Epithelial cell of esophagus (primary cell): ENCODE measurements around the gene CASP1.

Experiments
- DNase-seq: peaks from one replicate; pipeline ENCODE4 v3.0.0; 2010; ENCODE audit warnings: low read depth
- H3K4me3 ChIP-seq: 2 replicates; pipeline ENCODE4 v1.5.1; 2011; ENCODE audit warnings: mild to moderate bottlenecking, low read length, control low read depth
- TF ChIP-seq, protein P1 (sequence below): IDR thresholded peaks from 2 replicates; pipeline ENCODE4 v1.5.1; 2011; ENCODE audit warnings: low read depth, mild to moderate bottlenecking, low read length, control low read depth, inconsistent platforms; ENCODE audit not compliant: insufficient read depth; ENCODE audit errors: missing control alignments

Gene CASP1

DNA sequence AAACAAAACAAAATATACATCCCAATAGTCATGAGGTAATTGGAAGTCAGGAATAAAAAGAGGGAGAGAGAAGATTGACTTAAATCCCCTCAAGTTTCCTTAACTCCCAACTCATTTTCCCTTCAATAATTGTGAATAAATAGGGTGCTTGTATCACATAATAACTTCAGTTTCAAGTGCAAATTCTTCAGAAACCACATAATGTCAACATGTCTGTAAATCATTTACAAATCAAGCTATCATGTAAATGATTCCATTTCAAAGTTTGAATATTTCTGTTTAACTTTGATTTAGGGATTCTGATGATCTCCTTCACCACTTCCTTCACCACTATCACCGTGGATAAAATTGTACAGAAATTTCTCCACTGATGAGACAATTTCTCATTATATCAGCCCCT is 35.2 kb downstream of the CASP1 start:
- no peak overlapping the region for H3K4me3 ChIP-seq
- DNase-seq: no peak
- TF ChIP-seq, protein P1, sequence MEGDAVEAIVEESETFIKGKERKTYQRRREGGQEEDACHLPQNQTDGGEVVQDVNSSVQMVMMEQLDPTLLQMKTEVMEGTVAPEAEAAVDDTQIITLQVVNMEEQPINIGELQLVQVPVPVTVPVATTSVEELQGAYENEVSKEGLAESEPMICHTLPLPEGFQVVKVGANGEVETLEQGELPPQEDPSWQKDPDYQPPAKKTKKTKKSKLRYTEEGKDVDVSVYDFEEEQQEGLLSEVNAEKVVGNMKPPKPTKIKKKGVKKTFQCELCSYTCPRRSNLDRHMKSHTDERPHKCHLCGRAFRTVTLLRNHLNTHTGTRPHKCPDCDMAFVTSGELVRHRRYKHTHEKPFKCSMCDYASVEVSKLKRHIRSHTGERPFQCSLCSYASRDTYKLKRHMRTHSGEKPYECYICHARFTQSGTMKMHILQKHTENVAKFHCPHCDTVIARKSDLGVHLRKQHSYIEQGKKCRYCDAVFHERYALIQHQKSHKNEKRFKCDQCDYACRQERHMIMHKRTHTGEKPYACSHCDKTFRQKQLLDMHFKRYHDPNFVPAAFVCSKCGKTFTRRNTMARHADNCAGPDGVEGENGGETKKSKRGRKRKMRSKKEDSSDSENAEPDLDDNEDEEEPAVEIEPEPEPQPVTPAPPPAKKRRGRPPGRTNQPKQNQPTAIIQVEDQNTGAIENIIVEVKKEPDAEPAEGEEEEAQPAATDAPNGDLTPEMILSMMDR: no peak

DNA sequence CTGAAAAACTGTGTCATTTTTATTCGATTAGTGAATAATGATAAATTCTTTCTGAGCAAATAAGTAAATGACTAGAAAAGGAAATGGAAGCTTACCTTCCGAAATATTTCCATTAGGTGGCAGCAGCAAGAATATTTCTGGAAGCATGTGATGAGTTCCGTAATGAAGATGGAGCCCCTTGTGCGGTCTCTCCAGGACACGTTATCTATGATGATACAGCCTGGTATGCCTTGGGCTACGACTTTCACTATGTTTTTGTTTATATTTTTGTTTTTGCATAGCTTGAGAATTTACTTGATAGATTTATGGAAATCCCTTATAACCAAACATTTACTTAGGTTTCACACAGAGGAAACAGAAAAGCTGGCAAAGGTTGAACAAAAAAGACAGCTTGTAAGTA is 37.7 kb downstream of the CASP1 start:
- H3K4me3 ChIP-seq: no peak overlapping the region
- peak; percentile 3 for DNase-seq
- TF ChIP-seq, protein P1: no peak

DNA sequence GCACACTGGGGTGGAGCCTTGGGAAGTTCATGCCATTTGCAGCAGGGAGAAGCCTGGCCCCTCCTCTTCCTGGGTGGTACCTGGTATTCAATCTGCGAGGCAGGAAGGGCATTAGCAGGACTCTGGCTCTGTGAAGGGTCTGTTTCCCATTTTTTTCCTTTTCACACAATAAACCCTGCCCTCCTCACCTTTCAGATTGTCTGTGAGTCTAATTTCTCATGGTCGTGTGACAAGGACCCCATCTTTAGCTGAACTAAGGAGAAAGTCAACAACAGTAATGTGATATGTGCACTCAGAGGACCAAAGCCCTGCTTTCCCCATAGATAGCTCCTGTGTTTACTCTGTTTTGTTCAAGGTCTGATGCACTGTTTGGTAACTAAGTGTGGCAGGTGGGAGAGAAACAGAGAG is 39.9 kb downstream of the CASP1 start:
- no peak for DNase-seq
- H3K4me3 ChIP-seq: no peak overlapping the region
- TF ChIP-seq, protein P1: no peak

DNA sequence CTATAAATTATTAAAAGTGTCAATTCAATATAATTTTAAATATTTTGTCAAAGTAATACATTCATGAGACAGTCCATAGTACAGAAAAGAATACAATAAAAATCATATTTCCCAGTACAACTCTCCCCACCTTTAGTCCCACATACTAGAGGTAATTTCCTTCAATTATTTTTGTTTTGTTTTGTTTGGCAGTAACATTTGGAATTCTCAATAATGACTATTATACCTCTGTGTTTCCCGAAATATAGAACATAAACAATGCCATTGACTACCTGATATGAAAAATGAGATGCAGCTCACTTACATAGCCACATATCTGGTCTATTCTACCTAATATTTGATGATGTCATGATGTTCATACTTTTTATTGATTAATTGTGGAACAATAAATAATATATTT is 42.2 kb downstream of the CASP1 start:
- DNase-seq: no peak
- no peak overlapping the region for H3K4me3 ChIP-seq
- TF ChIP-seq, protein P1: no peak

DNA sequence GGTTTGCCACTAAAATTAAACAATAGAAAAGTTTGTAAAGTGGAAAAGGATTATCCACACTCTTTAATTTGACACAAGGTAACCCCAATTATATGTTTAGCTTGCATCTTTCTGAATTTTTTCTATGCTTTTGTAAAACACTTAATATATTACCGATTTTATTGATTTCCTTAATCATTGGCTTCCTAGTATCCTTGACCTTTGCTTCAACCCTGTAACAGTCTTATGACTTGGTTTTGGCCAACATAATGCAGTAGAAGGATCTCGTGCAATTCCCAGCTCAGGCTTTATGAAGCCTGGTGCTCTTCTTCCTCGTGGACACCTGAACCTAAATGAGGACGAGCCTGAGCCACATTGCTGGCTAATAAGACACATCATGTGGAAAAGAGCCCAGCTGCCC is 43.0 kb downstream of the CASP1 start:
- no peak for DNase-seq

DNA sequence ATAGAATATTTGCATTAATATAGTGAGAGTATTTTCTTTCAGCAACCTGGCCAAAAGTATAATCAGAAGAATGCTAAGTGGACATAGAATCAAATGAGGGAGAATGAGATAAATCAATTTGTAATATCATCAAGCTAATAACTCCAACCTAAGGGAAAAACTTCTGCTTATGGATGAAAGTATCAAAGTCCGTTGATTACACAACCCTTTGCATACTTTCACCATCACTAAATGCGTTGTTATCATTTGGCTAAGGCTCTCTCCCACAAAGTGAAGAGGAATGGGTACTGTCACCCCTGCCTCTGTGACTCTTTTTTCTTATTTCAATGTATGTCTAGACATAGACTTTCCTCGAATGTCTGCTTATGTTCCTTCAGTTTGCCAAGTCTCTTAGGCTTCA is 50.1 kb downstream of the CASP1 start:
- TF ChIP-seq, protein P1: no peak
- no peak for DNase-seq
- H3K4me3 ChIP-seq: no peak overlapping the region

More for the DNA sequence above, 43.0 kb downstream of the CASP1 start:
- no peak overlapping the region for H3K4me3 ChIP-seq
- TF ChIP-seq, protein P1: no peak

DNA sequence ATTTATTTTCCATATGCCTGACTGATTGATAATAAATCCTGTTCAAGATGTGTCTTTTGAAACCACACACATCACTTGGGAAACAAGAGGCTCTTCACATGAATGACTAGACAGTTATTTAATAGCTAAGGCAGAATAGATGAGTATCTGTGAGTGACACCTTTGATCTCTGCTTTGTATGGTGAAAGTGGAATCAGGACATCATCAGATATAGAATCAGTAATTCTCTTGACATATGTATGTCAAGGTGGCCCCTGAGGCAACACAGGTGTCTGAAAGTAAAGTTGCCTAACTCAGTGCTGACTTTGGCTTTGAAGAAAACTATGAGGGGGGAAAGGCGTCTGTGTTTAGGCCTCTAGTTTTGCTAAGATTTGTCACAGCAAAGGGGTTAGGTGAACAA is 55.1 kb downstream of the CASP1 start:
- TF ChIP-seq, protein P1: no peak
- DNase-seq: no peak
- no peak overlapping the region for H3K4me3 ChIP-seq
